ENCODE data around the gene KLC1.

Gene KLC1

GRCh38 chr14:103721334-103722120 lies 92.5 kb downstream of the KLC1 start:
- no peak for DNase-seq (ENCODE audit: low read depth)

- DNase-seq (ENCODE audit: low read depth) = no peak
Measured at GRCh38 chr14:103723748-103724081, 94.7 kb downstream of the KLC1 start.

GRCh38 chr14:103724116-103724515 lies 95.1 kb downstream of the KLC1 start:
- DNase-seq (ENCODE audit: low read depth) = no peak

GRCh38 chr14:103725001-103725682 lies 96.1 kb downstream of the KLC1 start:
- no peak for DNase-seq (ENCODE audit: low read depth)

GRCh38 chr14:103725739-103726395 lies 96.9 kb downstream of the KLC1 start:
- no peak for DNase-seq (ENCODE audit: low read depth)

- DNase-seq (ENCODE audit: low read depth) = no peak
Measured at GRCh38 chr14:103726474-103726873, 97.5 kb downstream of the KLC1 start.

GRCh38 chr14:103727313-103727980 lies 98.4 kb downstream of the KLC1 start:
- no peak for DNase-seq (ENCODE audit: low read depth)

- no peak for DNase-seq (ENCODE audit: low read depth)
Measured at GRCh38 chr14:103728141-103728540, 99.1 kb downstream of the KLC1 start.

GRCh38 chr14:103728721-103729120 lies 99.7 kb downstream of the KLC1 start:
- DNase-seq (ENCODE audit: low read depth) = no peak

- no peak for DNase-seq (ENCODE audit: low read depth)
Measured at GRCh38 chr14:103729496-103730448, 100.8 kb downstream of the KLC1 start.

- peak; percentile 70 for DNase-seq (ENCODE audit: low read depth)
Measured at GRCh38 chr14:103730490-103731035, 101.6 kb downstream of the KLC1 start.

- no peak for DNase-seq (ENCODE audit: low read depth)
Measured at GRCh38 chr14:103731481-103731880, 102.5 kb downstream of the KLC1 start.

- DNase-seq (ENCODE audit: low read depth) = no peak
Measured at GRCh38 chr14:103731916-103732867, 103.2 kb downstream of the KLC1 start.

GRCh38 chr14:103732868-103733620 lies 104.0 kb downstream of the KLC1 start:
- no peak for DNase-seq (ENCODE audit: low read depth)

- DNase-seq (ENCODE audit: low read depth) = no peak
Measured at GRCh38 chr14:103733651-103734050, 104.6 kb downstream of the KLC1 start.

- DNase-seq (ENCODE audit: low read depth) = no peak
Measured at GRCh38 chr14:103734081-103734888, 105.3 kb downstream of the KLC1 start.

- DNase-seq (ENCODE audit: low read depth) = no peak
Measured at GRCh38 chr14:103735022-103735421, 106.0 kb downstream of the KLC1 start.

- DNase-seq (ENCODE audit: low read depth) = no peak
Measured at GRCh38 chr14:103735439-103735814, 106.4 kb downstream of the KLC1 start.

Measured in CMK (cell line).